ENCODE measurements around the gene IFI30.
A peak's percentile ranks its signal among the peaks of the same experiment; 100 is the strongest.

Gene IFI30
- total RNA-seq: 1.7 reads per million

- DNase-seq: peak; percentile 45
Measured at GRCh38 chr19:18173572-18174288, at the start of gene IFI30. Gene IFI30 (plus strand): TSS chr19:18173813. CDS start chr19:18173842, 29 bp downstream.

GRCh38 chr19:18123819-18124218, 49.8 kb upstream of the IFI30 start:
- DNase-seq: no peak

GRCh38 chr19:18126097-18126496, 47.5 kb upstream of the IFI30 start:
- no peak for DNase-seq

GRCh38 chr19:18128044-18128443, 45.6 kb upstream of the IFI30 start:
- no peak for DNase-seq

GRCh38 chr19:18128805-18129204, 44.8 kb upstream of the IFI30 start:
- no peak for DNase-seq

DNA sequence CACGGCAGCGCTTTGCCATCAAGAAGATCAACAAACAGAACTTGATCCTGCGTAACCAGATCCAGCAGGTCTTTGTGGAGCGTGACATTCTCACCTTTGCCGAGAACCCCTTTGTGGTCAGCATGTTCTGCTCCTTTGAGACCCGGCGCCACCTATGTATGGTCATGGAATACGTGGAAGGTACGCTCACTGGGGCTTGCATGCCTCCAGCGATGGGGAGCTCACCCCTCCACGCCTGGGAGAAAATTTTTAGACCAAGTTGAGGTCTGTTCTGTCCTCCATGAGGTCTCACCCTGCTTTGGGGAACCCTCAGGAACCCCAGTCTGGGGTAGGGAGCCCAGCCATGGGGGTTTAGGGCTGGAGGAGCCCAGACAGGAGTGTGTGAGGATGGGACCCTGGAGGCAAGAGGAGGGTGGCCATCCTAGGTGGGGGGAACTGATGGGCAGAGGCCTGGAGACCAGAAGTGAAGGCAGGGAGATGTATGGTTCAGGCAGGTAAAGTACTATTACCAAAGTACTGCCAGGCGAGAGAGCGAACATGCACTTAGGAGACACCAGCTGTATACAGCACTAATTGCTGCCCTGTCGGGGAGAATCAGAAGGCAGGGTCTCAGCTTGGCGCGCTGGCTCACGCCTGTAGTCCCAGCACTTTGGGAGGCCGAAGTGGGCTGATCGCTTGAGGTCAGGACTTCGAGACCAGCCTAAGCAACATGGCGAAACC, 42.9 kb upstream of the IFI30 start:
- no peak for DNase-seq

DNA sequence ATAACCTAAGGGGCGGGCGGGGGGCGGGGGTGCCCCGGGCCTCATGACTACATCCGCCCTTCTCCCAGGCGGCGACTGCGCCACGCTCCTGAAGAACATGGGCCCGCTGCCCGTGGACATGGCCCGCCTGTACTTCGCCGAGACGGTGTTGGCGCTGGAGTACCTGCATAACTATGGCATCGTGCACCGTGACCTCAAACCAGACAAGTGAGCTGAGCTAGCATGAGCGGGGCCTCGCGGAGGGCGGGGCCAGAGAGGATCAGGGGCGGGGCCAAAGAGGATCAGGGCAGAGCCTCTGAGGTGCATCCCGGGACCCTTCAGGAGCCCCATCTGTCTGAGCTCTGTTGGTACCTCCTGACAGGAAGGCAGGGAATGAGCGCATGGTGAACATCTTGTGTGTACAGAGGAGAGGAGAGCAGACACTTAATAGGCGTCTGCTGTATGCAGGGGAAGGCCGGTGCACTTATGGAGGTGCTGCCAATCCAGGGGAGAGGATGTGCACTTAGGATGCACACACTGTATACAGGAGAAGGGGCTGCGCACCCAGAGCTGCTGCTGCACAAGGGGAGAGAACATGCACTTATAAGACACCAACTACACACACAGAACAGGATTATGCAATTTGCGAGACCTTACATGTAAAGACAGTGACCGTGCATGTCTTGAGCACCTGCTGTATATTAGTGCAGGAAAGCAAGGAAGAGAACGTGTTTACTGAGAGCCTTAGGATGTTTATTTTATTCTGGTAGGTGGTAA, 41.6 kb upstream of the IFI30 start:
- no peak for DNase-seq

- no peak for DNase-seq
Measured at GRCh38 chr19:18135712-18136584, 37.7 kb upstream of the IFI30 start.

DNA sequence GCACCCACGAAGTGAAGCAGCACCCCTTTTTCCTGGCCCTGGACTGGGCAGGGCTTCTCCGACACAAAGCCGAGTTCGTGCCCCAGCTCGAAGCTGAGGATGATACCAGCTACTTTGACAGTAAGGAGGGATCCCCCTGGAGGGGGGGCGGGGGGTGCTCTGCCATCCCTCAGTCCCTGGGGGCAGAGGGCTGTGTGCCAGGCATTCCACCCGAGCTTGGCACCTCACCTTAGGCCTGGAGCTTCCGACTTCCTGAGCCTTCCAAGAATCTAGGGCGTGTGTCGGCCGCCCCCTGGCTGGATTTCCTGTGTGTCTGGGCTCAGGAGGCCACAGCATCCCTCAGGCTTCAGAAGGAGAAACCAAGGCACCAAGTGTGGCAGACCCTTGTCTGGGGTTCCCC, 36.4 kb upstream of the IFI30 start:
- DNase-seq: no peak

GRCh38 chr19:18137657-18138339, 35.8 kb upstream of the IFI30 start:
- DNase-seq: no peak

- DNase-seq: no peak
Measured at GRCh38 chr19:18140473-18140872, 33.1 kb upstream of the IFI30 start.

DNA sequence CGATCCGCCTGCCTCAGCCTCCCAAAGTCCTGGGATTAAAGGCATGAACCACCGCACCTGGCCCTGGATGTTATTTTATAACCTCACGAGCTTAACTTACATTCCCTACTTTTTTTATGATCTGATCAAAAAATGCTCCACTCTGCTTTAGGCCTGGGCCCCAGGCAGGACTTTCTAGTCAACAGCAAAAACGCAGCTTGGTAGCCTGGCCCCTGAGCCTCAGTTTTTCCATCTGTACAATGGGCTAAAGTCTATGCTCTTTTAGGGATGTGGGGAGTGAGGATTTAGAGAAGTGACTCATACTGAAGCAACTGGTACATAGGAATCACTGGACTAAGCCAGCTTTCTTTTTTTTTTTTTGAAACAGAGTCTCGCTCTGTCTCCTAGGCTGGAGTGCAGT, 32.6 kb upstream of the IFI30 start:
- no peak for DNase-seq

GRCh38 chr19:18143902-18144301, 29.7 kb upstream of the IFI30 start:
- DNase-seq: no peak

DNA sequence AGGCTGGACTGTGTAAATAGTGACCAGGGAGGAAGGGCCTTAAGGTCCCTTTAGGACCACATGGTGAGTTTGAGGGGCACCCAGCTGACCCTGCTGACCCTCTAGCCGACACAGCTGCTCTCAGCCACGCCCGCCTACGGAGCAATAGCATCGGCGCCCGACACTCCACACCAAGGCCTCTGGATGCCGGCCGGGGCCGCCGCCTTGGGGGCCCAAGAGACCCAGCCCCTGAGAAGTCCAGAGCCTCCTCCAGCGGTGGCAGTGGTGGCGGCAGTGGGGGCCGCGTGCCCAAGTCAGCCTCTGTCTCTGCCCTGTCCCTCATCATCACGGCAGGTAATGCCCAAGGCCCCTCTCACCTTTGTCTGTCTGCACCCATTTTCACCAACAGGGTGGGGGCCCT, 29.3 kb upstream of the IFI30 start:
- DNase-seq: no peak

GRCh38 chr19:18144906-18145305, 28.7 kb upstream of the IFI30 start:
- DNase-seq: no peak

- no peak for DNase-seq
Measured at GRCh38 chr19:18145391-18145999, 28.1 kb upstream of the IFI30 start.

GRCh38 chr19:18147396-18147795, 26.2 kb upstream of the IFI30 start:
- DNase-seq: no peak

DNA sequence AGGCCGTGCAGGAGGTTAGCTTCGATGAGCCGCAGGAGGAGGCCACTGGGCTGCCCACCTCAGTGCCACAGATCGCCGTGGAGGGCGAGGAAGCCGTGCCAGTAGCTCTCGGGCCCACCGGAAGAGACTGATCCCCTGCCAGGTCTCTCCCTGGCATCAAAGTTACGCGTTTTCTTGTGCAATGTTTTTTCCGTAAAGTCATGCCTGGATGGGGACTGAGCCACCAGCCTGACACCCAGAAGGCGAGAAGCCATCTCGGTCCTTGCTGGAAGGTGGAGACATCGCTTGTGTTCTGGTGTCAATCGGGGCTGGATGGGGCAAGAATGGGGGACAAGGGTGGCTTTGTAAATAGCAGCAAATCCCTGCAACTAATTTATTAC, 24.0 kb upstream of the IFI30 start:
- no peak for DNase-seq

GRCh38 chr19:18150776-18151624, 22.6 kb upstream of the IFI30 start:
- no peak for DNase-seq

DNA sequence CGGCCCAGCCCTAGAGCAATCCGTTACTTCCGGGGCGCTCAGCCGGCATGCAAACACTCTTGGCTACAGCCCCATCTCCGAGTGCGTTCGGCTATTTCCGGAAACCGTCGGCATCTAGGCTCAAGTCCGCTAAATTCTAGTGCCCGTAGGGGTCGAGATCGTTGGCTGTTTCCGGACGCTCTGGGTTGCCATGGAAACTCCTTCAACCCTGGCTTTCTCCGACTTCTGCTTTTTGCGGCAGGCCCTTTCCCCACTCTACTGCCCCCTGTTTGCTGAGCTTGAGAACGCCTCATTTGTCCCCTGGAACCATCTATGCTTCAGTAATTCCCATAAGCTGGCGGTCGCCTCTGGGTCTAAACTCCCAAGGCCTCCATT, 21.2 kb upstream of the IFI30 start:
- peak; percentile 99 for DNase-seq
